RKO (cell line): Measurements from ENCODE around the gene GPR25.
"Not testable (repeated sequence)": the region's sequence is repeated elsewhere in the genome, so short reads cannot be mapped to it uniquely, and the experiment has no call there.

Experiments used
- DNase-seq: peaks from one replicate; pipeline ENCODE4 v3.0.0-alpha.2; 2016; ENCODE audit warnings: low spot score

Gene GPR25

DNA sequence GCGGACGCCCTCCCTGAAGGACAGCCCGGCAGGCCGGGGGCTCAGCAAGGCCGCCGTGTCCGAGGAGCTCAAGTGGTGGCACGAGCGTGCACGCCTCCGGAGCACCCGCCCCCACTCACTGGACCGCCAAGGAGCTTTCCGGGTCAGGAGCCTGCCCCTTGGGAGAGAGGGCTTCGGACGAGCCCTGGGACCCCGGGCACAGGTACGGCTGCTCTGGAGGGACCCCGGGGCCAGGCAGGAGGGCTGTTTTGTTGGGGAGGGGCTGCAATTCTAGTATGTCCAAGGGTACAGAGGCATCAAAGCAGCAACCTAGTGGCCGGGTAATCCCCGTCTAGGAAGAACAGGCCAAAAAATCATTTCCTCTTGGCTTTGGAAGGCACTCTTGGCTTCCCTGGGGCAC, 39.2 kb downstream of the GPR25 start:
- DNase-seq = not testable (repeated sequence)

DNA sequence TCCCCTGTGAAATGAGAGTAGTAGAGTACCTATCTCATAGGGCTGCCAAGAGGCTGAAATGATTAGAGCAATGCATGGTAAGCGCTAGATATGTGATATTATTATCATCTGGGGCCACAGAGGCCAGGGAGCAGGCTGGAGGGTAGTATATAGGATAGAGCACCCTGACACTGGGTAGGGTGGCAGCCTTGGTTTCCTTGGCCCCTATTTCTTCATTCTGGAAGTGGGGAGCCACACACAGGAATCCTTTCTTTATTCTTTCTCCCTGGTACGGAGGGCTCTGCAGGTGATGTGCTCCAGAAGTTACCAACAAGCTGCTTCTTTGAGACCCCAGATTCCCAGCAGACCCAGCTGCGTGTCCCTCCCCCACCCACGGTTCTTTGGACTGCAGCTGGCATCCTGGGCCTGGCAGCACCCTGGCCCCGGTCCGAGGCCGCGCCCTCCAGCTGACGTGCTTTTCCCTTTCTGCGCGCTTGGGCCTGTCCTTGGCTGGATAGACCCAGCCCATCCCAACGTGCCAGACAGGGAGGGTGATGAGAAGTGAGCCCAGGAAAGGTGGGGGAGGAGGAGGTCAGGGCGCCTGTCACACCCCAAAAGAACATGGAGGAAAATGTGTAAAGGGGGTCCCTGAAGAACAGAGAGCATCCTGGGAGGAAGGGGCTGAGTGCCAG, 40.1 kb downstream of the GPR25 start:
- no peak for DNase-seq

DNA sequence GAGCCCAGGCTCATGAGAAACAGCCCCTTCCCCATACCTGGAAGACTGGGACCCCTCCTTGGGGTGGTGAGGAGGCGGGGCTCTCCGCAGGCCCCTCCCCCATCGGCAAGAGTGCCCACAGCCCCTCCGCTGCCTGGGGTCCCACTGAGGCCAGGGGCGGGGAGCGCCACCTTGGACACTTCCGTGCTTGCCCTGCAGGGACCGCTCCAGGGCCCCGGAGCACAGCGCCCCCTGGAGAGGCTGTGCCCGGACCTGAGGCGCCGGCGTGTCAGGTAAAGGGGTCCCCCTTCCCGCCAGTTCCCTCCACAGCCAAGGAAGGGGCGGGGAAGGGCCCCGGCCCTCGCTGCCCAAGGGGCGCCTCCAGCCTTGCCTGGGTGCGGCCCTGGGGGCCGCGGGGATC, 43.4 kb downstream of the GPR25 start:
- no peak for DNase-seq

- DNase-seq = no peak
These were observed 43.9 kb downstream of the GPR25 start for GRCh38 chr1:200916681-200917080.

- peak; percentile 23 for DNase-seq
These were observed 44.6 kb downstream of the GPR25 start for GRCh38 chr1:200917291-200917817.

- DNase-seq = no peak
These were observed 45.2 kb downstream of the GPR25 start for GRCh38 chr1:200918006-200918405.

DNA sequence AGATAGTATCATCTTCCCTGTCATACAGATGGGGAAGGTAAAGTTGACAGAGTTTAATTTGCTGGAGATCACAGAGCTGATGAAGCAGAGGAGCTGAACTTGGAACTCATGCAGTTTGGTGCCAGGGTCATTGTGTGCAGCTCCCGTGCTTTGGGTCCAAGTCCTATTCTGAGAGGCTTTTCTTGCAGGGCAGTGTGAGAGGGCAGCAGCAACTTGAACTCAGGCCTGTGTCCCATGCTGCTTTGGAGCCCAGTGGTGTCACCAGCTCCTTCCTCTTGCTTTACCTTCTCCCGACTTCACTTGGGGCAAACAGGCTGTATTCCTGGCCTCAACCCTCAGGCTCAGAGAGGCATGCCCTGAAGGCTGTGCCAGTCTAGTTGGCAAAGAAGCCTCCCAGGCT, 46.6 kb downstream of the GPR25 start:
- DNase-seq = no peak

DNA sequence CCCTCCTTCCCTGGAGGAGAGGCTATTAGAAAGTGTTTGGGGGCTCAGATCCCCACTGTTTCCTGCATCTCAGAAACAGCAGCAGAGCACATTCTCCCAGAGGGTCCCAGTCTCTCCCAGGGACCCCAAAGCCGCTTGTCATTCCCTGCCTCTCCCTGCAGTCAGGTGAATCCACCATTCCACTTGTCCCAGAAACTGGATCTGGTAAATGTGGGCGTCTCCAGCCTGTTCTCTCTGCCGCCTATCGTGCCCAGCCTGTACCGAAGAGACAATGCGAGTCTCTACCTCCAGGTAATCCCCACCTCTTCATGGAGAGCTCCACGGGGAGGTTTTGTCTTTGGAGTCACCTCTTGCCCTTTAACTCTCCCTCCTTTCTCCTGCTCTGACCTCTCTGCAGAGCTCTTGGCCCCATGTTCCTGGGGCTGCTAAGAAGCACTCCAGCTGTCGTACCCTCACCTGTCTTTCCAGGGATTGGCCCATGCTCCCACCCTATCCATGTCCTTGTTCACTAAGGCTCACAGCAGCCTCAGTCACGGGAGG, 48.9 kb downstream of the GPR25 start:
- DNase-seq = no peak

DNA sequence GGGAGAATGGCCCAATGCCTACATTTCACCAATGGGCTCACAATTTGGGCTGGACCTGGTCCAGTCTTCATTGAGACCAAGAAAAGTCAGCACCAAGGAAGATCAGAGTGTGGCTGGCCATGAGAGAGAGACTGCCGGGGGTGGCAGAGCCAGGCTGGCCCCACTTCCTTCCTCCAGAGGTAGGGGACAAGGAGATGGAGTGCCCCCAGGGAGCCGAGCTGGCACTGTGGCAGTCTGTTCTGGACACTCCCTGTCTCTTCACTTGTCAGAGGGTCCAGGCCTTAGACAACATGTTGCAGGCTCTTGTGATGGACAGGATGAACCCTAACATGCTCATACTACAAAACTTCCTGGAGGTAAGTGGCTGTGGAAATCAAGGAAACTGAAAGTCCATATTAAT, 49.6 kb downstream of the GPR25 start:
- DNase-seq = no peak

DNA sequence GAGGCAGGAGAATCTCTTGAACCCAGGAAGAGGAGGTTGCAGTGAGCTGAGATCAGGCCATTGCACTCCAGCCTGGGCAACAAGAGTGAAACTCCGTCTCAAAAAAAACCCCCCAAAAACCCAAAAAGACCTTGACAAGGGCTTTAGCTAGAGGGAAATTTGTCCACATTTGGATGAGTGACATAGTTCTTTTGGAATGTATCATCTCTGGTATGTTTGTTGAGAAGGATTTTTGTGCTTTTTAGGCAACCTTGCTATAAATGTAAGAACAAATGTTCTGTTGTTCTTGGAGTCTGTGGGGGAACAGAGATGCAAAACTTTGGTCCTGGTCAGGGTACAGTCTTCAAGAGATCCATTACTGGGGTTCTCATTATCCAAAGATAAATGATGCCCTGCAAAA, 50.8 kb downstream of the GPR25 start:
- no peak for DNase-seq
